Measurements from ENCODE around the gene NKX2-1.
"Not testable (repeated sequence)": the region's sequence is repeated elsewhere in the genome, so short reads cannot be mapped to it uniquely, and the experiment has no call there.

NKX2-1 gene

DNA sequence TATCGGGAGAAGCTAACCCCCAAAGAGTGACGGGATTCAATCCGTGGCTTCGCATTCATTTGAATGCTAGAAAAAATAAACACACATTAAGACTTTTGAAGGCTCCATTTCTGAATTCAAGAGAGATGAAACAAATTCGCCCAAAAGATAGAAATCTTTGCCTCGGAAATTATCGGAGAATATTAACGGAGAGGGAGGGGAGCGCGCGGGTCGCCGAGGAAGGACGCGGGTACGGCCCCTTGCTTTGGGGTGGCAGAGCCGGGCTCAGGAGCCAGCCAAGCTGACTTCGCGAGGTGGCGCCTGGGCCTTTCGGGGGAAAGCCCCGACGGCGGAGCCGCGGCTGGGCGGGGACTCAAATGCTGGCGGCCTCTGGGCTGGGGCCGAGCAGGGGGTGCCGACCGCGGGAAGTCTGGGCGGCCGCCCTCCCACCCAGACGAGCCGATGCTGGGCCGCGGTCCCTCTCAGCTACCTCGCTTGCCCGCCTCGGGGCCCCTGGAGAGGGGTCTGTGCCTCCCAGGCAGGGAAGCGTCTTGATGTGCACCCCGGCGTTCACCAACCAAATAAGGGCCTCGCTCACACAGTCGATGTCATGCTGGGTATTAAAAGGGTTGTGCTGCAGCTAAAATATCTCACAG, 14.7 kb downstream of the NKX2-1 start:
- peak; percentile 69 for DNase-seq

DNA sequence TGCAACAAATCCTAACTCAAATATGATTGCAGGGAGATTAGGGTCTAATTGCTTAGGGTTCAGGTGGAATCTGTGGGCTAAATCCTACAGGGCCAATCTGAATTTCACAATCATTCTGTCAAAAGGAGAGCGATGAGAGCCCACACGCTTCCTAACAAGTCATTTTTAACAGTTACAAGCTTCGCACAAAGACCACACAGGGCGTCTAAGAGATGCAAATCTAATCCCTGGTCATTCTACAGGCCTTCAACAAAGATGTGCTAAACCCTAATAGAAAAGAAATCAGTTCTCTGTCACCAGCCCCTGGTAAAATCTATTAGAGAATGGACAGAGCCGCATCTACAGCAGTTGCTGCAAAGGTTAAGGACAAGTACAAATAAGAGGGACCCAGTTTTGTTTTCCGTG, 15.3 kb downstream of the NKX2-1 start:
- DNase-seq, result peak; percentile 36

DNA sequence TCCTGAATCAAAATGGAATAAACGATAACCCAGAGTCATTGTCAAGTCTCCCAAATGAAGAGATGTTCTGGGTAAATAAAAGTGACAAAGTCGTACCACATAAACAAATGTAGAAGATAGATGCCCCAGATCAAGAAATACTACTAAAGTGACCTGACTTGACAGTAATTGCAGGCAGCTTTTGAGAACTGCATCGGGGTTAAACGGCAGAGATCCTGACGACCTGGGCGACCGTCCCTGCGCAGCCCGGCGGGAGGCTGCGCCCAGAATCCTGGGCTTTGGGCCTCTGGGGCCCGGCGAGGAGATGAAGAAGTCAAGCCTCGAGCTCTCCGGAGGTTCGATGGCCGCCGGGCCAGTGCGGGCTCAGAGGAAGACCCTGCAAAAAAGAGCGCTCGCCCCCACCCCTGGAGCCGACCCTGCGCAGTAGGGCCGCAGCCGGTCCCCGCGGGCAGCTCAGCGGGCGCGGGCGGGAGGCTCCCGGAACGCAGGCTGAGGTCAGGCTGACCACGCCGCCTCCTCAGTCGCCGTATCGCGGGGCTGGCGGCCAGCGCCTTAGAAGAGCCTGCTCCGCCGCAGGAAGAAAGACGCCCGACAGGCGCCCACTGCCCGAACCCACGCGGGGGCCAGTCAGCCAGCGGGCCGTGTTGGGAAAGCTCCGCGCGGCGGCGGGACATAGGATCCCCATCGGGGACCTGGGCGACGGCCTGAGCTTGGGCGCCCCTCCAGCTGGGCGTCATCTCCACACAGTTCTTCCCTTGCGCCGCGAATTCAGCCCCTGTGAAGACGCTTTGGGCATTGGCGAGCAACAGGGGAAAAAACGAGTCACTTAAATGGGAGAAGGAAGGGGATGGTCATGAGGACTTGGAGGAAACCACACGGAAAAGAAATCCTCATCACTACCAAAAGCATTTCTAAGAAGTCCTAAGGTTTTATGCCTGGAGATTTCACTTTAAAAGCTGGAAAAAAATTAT, 16.0 kb downstream of the NKX2-1 start:
- peak; percentile 46 for DNase-seq

DNA sequence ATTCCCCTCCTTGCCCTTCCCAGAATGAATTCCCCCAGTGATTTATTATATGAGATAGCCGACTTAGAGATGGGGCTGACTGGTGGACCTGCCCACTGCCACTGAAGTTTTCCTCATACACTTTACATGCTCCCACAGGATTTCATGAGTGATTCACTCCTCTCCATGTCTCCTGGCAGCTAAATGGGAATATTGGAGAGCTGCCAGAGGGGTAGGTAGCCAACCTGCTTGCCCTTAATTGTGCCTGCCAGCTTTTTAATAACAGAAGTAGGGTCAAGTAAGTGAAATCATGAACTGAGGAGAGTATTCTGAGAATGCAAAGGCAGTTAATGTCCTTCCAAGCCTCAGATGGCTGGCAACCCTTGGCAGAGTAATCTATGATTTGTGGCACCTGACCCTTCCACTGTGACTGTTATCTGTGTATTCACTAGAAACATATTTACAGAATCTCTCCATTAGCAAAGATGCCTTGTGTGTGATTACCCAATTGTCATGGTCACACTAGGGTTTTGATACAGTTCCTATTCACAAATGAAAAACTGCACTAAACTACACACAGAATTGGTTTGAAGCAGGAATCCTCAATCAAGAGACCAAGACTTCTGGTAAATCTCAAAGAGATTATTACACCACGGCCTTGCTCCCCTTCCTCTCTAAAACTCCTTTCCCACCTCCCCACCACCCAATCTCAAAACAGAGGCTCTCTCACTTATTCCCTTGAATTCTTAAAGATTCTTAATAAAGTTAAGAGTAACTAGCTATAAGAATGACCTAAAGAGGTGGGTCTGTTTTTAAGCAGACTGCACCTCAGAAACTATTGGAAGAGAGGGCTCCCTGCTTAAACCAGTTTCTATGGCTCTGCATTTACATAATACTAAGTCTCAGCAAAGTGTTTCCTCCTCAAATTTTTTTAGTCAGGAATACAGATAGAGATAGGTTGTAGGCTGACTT, 17.2 kb downstream of the NKX2-1 start:
- peak; percentile 45 for DNase-seq

DNA sequence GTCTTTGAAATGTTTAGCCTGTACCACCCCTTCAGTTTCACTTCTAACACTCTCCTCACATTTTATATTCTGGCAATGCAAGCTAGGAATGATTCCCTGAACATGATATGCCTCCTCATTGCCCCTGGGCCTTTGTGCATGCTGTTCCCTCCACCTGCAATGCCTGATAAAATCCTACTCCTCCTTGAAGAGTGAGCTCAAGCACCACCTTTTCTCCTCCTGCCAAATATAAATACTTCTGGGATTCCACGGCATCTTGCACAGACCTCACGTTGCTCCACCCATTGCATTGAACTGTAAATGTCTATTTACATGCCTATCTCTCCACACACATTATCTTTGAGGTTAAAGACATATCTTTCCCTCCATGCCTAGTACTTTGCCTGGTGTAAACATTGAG, 21.1 kb downstream of the NKX2-1 start:
- DNase-seq, result no peak

DNA sequence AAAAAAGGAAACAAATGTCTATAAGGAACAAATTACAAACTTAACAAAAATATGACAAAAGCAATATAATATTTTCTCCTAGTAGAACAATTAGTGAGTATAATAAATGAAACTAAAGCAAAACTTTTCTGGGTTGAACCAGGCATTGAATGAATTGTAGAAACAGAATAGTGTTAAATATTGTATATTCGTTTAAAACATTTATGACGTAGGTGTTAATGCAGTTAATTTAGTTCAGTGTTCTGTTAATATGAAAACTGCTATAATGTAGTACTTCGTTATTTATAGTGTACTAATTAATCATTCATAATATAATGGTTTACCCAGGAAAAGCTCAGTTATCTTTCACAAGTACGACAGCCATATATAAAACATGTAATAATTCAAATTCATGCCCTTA, 23.7 kb downstream of the NKX2-1 start:
- no peak for DNase-seq

DNA sequence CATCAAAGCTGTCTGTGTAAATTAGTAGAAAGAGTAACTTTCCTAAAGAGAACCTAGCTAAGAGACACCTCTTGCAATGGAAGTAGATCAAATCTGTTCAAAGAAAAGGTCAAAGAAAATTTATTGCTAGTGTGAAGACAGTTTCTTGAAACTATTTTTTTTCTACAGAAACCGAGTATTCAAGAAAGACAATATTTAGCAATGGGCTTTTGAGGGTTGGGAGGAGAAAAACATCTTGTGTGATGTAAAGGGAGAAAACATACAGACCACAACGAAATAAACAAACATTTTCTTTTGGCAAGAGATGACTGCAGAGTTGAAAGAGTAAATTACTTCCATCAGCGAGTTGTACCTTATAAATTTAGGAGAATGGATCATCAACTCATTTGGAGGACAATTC, 24.4 kb downstream of the NKX2-1 start:
- no peak for DNase-seq

DNA sequence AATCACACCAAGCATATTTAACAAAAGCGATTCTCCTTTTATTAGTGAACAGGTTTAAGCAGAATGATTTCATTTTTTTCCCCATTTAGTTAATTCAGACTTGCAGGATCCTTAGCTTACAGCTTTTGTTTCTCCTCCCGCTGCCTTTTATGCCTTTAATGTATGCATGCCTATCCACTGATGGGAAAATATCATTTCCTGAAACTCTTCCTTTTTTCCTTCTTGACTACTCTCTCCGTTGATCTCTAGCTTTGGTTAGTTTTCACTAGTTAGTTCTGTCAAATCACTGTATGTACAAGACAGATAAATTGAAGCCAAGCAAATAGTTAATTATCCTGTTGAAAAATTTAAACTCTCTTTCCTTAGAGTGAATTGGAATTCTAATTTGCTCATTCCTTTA, 26.3 kb downstream of the NKX2-1 start:
- no peak for DNase-seq

DNA sequence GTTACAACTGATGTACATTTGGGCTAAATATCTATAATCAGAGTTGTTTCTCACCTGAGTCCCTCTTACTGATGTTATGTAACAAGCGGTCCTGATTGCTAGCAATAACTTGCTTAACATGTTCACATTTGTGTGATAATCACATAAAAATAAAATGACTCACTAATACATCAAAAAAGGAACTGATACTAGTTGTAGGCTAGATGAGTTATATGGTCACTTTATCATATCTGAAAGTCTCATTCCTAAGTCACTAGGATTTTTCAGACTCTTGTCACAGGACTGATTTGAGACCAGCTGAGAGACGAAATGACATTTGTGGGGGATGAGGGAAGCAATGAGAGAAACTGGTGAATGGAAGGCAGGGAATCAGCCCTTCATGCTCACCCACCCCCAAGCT, 34.3 kb downstream of the NKX2-1 start:
- DNase-seq, result no peak

DNA sequence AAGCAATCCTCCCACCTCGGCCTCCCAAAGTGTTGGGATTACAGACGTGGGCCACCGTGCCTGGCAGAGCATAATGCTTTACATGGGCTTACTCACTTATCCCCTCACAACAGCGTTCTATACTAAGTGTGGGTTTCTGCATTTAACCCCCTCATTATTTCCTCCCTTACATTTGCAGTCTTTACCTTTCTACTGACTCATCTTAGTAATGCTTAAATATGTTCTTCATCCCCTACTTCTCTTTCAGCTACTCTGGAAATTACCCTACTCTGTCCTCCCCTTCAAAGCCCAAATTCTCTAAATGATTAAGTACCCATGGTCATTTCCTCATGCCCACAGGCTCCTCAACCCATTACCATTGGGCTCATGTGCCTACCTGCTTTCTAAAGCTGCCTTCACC, 40.7 kb downstream of the NKX2-1 start:
- DNase-seq, result no peak

DNA sequence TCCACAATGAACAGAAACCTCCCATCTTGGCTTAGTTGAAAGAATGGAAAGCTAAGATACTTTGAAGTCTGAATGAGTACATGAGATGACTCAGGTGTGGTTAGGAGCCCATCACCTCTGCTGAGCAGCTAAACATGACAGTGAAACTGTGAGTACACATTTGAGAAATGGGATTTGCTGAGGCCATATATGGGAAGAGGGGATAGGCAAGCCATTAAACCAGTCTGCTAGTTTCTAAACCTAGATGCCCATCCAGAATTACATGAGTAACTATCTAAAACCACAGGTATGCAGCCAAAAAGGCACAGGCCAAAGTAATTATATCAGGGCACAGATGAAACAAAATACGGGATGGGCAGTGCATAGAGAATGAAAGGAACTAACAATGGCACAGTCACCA, 41.2 kb downstream of the NKX2-1 start:
- peak; percentile 29 for DNase-seq

DNA sequence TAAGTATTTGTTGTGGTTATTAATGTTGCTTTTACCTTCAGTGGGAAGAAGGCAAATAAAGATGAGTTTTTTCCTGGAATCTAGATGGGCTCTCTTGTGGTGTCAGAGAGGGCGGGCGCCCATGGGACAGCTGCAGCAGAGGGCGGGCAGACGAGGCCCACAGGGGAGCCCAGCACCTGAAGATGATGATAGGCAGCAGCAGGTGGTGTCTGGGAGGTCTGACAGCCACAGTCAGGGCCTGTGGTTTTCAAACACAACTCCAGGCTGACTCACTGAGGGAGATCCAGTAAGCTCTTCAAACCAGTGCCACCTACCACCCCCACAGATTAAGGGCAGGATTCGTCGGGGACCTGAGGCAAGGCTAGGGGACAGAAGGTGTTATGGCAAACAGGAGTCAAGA, 42.8 kb downstream of the NKX2-1 start:
- DNase-seq, result peak; percentile 35

DNA sequence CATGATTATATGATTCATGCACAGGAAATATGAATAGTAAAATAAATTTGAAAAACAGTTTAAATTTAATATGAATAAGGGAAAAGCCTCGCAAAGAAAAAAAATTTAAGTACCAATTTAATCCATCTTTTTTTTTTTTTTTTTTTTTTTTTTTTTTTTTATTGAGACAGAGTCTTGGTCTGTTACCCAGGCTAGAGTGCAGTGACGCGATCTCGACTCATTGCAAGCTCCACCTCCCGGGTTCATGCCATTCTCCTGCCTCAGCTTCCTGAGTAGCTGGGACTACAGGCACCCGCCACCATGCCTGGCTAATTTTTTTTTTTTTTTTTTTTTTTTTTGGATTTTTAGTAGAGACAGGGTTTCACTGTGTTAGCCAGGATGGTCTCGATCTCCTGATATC, 44.0 kb downstream of the NKX2-1 start:
- not testable (repeated sequence) for DNase-seq

DNA sequence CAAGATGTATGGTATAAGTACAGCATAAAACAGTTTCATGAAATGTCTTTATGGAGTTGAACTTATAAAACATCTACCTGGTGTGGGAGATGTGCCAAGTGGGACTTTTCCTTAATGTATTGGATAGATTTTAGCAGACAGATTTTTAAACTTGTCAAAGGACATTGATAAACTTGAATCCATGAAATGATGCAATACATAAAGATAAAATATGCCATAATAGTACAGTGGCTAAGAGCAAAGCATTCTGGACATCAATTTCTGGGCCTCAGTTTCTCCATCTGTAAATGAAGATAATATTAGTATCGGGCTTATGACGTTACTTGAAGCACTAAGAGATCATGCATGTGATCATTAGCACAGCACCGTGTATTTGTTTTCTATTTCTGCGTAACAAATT, 45.4 kb downstream of the NKX2-1 start:
- no peak for DNase-seq

DNA sequence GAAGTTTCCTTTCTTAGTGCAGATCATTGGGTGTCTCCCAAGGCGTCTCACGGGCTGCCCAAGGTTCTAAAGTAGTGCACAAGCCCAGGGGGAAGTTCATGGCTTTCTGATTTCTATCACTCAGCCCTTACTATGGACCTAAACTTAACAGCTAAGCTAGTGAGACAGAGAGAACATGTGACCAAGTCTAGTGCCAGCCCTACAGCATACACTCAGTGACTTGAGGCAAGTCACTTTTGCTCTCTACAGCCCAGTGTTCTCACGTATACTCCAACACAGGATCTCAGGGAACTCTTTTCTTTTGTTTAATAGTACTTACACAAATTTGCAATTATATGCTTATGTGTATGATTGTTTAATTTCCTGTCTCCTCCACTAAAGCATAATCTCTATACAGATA, 48.6 kb downstream of the NKX2-1 start:
- peak; percentile 7 for DNase-seq

DNA sequence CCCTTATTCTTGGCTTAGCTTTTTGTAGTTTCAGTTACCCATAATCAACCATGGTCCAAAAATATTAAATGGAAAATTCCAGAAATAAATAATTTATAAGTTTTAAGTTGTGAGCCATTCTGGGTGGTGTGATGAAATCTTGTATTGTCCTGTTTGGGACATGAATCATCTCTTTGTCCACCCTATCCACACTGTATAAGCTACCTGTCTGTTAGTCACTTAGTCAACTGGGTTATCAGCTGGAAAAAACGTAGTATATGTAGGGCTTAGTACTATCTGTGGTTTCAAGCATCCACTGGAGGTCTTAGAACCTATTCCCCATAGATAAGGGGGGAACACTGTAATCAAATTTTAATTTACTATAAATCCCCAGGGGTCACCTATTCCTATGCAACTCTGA, 52.7 kb downstream of the NKX2-1 start:
- no peak for DNase-seq
